ENCODE measurements around the gene CDHR2.

CDHR2 gene

GRCh38 chr5:176552332-176552869, 3.3 kb downstream of the CDHR2 start:
- H3K4me3 ChIP-seq (ENCODE audit: low read depth, low read length), result no peak overlapping the region
- no peak for TF ChIP-seq CTCF (IDR thresholded peaks at IDR 0.05; ENCODE audit: low read depth, low read length, missing control alignments)
- in situ Hi-C loops (cut with HindIII; ENCODE audit: low sequenced_read_pairs), result no loop called here
- no peak for DNase-seq (ENCODE audit: low read depth)

GRCh38 chr5:176553260-176554085, 4.3 kb downstream of the CDHR2 start:
- H3K4me3 ChIP-seq (ENCODE audit: low read depth, low read length), result no peak overlapping the region
- no peak for TF ChIP-seq CTCF (IDR thresholded peaks at IDR 0.05; ENCODE audit: low read depth, low read length, missing control alignments)
- in situ Hi-C loops (cut with HindIII; ENCODE audit: low sequenced_read_pairs), result no loop called here
- no peak for DNase-seq (ENCODE audit: low read depth)

GRCh38 chr5:176557846-176558245, 8.7 kb downstream of the CDHR2 start:
- no peak for DNase-seq (ENCODE audit: low read depth)
- no peak overlapping the region for H3K4me3 ChIP-seq (ENCODE audit: low read depth, low read length)
- in situ Hi-C loops (cut with HindIII; ENCODE audit: low sequenced_read_pairs), result no loop called here
- no peak for TF ChIP-seq CTCF (IDR thresholded peaks at IDR 0.05; ENCODE audit: low read depth, low read length, missing control alignments)

GRCh38 chr5:176559683-176560082, 10.5 kb downstream of the CDHR2 start:
- no peak overlapping the region for H3K4me3 ChIP-seq (ENCODE audit: low read depth, low read length)
- in situ Hi-C loops (cut with HindIII; ENCODE audit: low sequenced_read_pairs), result no loop called here
- no peak for DNase-seq (ENCODE audit: low read depth)
- TF ChIP-seq CTCF (IDR thresholded peaks at IDR 0.05; ENCODE audit: low read depth, low read length, missing control alignments), result no peak

GRCh38 chr5:176560364-176560763, 11.2 kb downstream of the CDHR2 start:
- no peak overlapping the region for H3K4me3 ChIP-seq (ENCODE audit: low read depth, low read length)
- DNase-seq (ENCODE audit: low read depth), result no peak
- no peak for TF ChIP-seq CTCF (IDR thresholded peaks at IDR 0.05; ENCODE audit: low read depth, low read length, missing control alignments)
- in situ Hi-C loops (cut with HindIII; ENCODE audit: low sequenced_read_pairs), result no loop called here

GRCh38 chr5:176561259-176561658, 12.1 kb downstream of the CDHR2 start:
- in situ Hi-C loops (cut with HindIII; ENCODE audit: low sequenced_read_pairs), result no loop called here
- no peak overlapping the region for H3K4me3 ChIP-seq (ENCODE audit: low read depth, low read length)
- no peak for TF ChIP-seq CTCF (IDR thresholded peaks at IDR 0.05; ENCODE audit: low read depth, low read length, missing control alignments)
- no peak for DNase-seq (ENCODE audit: low read depth)
